Choroid plexus epithelial cell (primary cell): ENCODE data around the gene CORO7.
"Not testable (repeated sequence)": the region's sequence is repeated elsewhere in the genome, so short reads cannot be mapped to it uniquely, and the experiment has no call there.

ENCODE experiments used
- DNase-seq: peaks from one replicate; pipeline ENCODE4 v3.0.0-alpha.2; 2010; ENCODE audit warnings: low read depth
- H3K4me3 ChIP-seq: 2 replicates; pipeline ENCODE4 v1.5.1; 2011; ENCODE audit warnings: low read depth, mild to moderate bottlenecking, control low read depth, low read length, moderate library complexity
- TF ChIP-seq, protein P1 (sequence below): conservative IDR thresholded peaks from 2 replicates; pipeline ENCODE4 v1.5.1; 2011; ENCODE audit warnings: low read depth, mild to moderate bottlenecking, control low read depth, inconsistent platforms, low read length, moderate library complexity

Gene CORO7

DNA sequence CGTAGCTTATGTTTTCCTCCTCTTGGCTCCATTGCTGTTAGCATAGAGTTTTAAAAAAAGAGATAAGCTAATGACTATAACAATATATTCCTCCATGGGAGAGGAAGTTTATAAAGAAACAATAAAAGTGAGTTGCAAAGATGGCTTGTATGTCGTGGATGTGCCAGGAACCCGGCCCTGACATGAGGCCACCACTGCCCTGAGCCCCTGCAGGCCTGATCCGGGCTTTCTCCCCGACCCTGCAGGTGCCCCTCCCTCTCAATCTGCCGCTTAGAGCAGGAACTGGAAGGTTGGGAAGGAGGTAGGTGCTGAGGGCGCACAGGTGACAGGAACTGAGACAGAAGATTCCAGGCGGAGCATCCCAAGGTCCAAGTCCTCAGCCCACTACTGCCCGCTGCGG lies 76.9 kb downstream of the CORO7 start:
- TF ChIP-seq, protein P1, sequence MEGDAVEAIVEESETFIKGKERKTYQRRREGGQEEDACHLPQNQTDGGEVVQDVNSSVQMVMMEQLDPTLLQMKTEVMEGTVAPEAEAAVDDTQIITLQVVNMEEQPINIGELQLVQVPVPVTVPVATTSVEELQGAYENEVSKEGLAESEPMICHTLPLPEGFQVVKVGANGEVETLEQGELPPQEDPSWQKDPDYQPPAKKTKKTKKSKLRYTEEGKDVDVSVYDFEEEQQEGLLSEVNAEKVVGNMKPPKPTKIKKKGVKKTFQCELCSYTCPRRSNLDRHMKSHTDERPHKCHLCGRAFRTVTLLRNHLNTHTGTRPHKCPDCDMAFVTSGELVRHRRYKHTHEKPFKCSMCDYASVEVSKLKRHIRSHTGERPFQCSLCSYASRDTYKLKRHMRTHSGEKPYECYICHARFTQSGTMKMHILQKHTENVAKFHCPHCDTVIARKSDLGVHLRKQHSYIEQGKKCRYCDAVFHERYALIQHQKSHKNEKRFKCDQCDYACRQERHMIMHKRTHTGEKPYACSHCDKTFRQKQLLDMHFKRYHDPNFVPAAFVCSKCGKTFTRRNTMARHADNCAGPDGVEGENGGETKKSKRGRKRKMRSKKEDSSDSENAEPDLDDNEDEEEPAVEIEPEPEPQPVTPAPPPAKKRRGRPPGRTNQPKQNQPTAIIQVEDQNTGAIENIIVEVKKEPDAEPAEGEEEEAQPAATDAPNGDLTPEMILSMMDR: no peak
- H3K4me3 ChIP-seq: no peak overlapping the region
- DNase-seq: no peak

DNA sequence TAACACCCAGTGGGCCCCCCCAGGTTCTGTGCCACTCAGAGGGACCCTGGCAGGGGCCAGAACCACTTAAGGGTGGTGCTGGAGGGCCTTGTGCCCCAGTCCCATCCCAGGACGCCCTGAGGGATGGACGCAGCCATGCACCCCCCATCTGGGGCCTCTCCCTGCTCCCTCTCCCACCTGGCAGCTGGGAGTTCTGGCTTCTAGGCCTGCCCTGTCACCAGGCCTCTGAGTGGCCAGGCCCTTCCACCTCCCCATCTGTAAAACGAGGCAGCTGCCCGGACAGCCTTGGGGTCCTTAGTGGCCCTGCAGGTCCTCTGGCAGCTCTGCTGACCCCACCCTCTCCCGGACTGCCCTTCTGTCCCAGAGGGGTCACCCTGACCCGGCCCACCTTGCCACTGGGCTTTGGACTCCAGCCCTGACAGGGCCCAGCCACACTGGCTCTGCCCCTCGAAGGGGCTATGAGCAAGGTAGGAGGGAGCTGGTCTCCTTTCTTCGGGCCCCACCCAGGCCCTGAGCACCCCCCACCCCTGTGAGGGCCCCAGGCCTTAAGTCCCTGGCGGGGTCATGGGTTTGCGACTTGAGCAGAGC lies 77.6 kb downstream of the CORO7 start:
- TF ChIP-seq, protein P1: no peak
- no peak overlapping the region for H3K4me3 ChIP-seq
- DNase-seq: no peak

DNA sequence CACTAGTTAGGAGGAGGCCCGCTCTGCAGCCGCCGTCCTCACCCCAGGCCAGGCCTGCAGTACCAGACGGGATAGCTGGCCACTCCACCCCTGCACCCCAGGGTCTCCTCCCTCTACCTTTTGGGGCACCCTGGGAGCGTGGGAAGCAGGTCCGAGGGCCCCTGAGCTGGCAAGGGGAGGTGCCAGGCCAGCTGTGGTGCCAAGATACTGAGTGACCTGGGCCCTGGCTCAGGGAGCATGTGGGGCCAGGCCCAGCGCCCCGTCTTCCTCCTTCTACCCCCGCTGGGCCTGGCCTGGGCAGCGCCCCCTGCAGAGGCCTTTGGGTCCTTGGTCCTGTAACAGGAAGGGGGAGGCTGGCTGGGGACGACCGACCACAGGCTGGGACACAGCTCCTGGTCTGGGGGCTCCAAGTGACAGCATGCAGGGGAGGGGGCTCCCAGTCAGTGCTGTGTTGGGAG lies 78.2 kb downstream of the CORO7 start:
- H3K4me3 ChIP-seq: no peak overlapping the region
- DNase-seq: no peak
- TF ChIP-seq, protein P1: no peak

DNA sequence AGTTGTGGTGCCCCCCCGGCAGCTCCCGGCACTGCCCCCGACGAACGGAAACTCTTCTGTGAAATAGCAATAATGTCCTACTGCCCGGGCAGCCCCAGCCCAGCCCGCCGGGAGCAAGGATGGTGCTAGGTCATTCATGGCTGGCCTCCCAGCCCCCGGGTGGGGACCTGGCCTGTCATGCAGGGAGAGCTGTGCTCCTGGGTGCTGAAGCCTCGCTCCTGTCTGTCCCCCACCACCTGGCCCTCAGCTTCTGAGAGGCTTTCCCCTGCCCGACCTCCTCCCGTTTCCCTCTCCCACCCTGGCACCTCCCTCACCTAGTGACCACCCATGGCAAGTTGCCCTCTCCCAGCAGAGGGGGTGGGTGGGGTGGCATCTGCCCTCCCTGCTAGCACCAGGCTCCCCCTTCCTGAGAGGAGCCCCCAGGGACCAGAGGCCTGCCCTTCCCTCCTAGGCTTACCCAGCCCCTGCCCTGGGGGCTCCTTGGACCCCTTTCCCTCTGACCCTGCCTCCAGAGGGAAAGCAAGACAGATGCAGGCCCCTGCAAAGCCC lies 78.8 kb downstream of the CORO7 start:
- no peak for DNase-seq
- H3K4me3 ChIP-seq: no peak overlapping the region
- TF ChIP-seq, protein P1: no peak

DNA sequence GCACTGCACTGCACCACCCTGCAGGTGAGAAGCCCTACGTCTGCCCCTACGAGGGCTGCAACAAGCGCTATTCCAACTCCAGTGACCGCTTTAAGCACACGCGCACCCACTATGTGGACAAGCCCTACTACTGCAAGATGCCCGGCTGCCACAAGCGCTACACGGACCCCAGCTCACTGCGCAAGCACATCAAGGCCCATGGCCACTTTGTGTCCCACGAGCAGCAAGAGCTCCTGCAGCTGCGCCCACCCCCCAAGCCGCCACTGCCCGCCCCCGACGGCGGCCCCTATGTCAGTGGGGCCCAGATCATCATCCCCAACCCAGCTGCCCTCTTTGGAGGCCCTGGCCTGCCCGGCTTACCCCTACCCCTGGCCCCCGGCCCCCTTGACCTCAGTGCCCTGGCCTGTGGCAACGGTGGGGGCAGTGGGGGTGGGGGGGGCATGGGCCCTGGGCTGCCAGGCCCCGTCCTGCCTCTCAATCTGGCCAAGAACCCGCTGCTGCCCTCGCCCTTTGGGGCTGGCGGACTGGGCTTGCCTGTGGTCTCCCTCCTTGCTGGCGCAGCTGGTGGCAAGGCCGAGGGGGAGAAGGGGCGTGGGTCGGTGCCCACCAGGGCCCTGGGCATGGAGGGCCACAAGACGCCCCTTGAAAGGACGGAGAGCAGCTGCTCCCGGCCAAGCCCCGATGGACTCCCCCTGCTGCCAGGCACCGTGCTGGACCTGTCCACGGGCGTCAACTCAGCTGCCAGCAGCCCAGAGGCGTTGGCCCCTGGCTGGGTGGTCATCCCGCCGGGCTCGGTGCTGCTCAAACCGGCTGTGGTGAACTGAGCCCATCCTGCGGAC lies 79.5 kb downstream of the CORO7 start:
- TF ChIP-seq, protein P1: no peak
- DNase-seq: no peak
- no peak overlapping the region for H3K4me3 ChIP-seq

DNA sequence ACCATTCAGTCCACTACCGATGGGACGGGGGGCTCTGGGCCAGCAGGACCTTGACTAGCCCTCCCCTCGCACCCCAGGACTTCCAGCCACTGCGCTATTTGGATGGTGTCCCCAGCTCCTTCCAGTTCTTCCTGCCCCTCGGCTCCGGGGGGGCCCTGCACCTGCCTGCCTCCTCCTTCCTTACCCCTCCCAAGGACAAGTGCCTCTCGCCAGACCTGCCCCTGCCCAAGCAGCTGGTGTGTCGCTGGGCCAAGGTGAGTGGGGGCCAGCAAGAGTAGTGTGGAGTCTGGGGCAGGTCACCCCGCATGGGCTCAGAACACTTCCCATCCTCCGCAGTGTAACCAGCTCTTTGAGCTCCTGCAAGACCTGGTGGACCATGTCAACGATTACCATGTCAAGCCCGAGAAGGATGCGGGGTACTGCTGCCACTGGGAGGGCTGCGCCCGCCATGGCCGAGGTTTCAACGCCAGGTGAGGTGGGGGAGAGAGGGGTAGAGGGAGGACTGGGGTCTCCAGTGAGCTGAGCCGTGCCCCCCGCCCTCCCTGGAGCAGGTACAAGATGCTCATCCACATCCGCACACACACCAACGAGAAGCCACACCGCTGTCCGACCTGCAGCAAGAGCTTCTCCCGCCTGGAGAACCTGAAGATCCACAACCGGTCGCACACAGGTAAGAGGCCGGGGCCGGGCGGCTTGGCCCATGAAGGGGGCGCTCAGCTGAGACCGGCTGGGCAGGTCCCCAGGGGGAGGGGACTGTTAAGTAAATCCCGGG lies 81.5 kb downstream of the CORO7 start:
- DNase-seq: no peak
- TF ChIP-seq, protein P1: no peak
- H3K4me3 ChIP-seq: no peak overlapping the region

DNA sequence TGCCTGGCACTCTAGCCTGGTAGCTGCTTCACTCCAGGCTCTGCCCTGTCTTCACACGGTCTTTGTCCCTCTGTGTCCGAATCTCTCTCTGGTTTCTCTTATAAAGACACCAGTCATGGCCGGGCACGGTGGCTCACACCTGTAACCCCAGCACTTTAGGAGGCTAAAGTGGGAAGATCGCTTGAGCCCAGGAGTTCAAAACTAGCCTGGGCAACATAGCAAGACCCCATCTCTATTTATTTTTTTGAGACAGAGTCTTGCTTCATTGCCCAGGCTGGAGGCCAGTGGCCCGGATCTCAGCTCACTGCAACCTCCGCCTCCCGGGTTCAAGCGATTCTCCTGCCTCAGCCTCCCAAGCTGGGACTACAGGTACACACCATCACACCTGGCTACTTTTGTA lies 82.7 kb downstream of the CORO7 start:
- DNase-seq, H3K4me3 ChIP-seq: not testable (repeated sequence)
